D341Med (cell line): ENCODE results near the gene PRSS33.

Experiments
- DNase-seq: peaks from one replicate; pipeline ENCODE4 v3.0.0; 2012; ENCODE audit warnings: low spot score

PRSS33 gene

DNA sequence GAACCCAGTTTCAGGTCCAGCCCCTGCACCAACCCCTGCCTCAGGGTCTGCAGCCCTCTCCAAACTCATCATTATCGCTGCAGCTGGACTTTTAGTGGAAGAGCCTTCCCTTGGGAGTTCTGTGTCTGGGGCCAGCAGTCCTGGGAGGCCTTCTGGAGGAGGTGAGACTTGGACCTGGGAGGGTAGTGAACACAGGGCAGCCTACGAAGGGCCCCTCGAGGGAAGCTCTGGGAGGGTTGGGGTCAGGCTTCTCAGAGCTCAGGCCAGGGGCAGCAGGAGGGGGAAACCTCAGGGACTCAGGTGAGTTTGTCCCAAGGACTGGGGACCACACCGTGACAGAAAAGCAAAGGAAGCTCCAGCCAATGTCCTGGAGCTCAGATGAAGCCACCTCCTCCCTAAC, 46.2 kb downstream of the PRSS33 start:
- DNase-seq: no peak

DNA sequence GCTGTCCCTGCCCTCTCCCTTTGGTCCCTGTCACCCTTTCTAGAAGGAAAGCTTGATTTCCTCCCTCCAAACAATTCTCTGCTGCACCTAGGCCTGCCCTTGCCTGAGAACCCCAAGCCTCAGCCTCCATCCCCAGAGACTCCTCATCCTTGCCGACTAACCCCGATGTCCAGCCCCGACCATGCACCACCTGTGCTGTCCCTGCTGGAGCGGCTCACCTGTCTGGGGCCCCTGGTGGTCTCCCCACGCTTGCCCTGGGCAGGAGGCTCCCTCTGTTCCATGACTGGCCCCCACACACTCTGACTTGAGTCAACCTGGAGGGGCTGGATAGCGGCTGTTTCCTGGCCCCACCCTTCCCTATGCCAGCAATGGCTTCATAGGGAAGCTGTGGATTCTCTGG, 46.9 kb downstream of the PRSS33 start:
- no peak for DNase-seq

DNA sequence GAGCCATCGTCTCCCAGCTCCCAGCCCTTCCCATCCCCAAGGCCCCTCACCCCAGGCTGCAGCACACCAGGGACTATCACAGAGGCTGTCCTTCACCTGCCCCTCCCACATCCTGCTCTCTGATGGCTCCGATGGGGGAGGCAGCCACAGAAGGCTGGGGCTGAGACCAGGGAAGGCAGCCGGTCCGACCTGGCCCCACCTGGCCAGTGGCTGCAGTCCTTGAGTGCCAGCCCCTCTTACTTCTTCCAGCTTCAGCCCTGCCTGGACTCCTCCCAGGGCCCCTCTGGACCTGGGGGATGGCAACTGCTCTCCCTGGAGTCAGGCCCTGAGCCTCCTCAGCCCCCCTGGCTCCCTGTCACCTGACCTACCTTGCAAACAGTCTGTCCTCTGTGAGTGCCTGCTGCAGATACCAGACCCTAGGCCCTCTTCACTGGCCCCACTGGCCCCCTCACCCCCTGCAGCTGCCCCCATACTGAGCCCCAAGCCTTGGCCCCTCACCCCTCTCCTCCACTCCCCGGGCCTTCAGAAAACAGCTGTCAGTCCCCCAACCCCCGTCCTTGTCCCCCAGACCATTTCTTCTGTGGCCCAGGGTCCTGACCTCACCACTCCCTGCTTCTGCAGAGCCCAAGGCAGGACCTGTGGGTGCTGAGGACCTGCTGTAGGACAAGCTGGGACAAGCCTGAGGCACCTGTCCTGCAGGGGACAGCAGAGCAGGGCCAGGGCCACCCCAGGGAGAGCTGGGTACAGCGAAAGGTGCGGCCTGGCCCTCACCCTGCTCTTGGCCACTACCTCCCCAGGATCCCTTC, 47.5 kb downstream of the PRSS33 start:
- DNase-seq: no peak

DNA sequence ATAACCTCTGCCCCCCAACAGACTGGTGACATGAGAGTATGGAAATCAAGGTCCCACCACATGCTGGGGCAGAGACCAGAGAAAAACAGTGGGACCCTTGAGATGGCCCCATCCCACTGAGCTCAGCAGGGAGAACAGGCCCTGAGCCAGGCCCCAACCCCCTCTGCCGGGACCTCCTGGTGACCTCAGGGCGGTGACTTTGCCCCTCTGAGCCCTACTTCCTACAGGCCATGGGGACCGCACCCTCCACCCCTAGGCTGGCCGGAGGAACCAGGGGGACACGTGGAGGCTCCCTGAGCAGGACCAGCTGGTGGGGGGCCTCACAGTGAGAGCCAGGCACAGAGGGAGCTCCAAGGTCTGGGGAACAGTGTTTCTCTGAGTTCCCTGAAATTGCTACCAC, 48.7 kb downstream of the PRSS33 start:
- no peak for DNase-seq

DNA sequence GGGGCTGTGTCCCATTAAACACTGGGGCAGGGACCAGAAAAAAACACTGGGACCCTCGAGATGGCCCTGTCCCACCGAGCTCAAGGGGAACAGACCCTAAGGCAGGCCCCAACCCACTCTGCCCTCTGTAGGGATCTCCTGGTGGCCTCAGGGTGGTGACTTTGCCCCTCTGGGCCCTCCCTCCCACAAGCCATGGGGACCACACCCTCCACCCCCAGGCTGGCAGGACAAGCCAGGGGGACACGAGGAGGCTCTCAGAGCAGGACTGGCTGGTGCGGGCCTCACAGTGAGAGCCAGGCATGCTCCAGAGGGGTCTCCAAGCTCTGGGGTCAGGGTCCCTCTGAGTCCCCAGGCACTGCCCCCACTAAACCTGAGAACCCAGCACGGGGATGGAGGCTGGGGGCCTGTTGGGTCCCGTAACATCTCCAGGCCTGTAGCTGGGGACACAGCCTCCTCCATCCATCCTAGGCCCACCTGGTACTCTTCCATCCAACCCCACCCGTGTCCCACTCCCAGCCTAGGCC, 49.4 kb downstream of the PRSS33 start:
- no peak for DNase-seq

DNA sequence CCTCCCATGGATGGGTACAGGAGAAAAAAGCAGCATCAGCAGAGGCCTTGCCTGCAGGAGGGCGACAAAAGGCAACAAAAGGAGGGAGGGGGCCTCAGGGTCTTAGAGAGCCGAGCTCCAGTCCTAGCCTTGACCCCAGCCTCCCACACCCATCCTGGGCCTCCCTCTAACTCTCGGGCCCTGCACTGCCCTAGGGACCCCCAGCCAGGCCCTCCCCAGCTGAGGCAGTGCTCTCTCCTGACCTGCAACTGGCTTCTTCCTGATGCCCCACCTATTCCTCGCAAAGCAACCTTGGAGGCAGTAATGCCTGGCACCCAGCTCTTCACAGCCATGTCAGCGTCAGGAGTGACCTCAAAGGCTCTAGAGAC, 50.1 kb downstream of the PRSS33 start:
- no peak for DNase-seq

DNA sequence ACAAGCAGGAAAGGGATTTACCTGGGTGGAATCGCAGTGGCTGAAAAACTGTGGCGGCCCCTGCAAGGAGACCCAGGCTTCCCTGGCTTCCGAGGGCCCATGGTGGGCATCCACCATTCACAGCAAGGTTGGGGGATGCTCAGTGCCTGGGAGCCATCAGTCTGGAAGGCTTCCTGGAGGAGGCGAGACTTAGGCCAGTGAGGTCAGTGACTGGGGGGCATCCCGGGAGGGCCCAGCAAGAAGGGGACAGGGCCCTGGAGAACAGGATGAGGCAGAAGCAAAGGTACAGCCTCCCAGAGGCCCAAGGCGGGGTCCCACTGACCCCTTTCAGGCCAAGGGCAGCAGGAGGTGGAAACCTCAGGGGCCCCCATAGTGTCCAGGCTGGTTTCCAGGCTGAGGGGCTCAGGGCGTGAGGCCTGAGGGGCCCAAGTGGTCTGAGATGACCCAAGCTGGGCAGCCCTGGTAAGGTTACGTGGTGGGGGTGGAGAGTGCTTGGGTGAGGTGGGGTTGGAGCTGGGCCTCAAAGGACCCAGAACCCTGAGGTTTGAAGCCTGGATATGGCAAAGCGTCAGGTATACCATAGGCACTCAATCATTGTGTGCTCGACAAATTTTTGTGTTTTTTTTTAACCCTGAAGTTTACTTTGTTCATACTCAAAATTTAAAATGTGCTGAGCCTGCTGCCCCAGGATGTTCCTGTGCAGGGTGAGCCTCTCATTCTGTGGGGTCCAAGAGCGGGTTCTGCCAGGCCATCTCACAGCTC, 50.7 kb downstream of the PRSS33 start:
- no peak for DNase-seq

DNA sequence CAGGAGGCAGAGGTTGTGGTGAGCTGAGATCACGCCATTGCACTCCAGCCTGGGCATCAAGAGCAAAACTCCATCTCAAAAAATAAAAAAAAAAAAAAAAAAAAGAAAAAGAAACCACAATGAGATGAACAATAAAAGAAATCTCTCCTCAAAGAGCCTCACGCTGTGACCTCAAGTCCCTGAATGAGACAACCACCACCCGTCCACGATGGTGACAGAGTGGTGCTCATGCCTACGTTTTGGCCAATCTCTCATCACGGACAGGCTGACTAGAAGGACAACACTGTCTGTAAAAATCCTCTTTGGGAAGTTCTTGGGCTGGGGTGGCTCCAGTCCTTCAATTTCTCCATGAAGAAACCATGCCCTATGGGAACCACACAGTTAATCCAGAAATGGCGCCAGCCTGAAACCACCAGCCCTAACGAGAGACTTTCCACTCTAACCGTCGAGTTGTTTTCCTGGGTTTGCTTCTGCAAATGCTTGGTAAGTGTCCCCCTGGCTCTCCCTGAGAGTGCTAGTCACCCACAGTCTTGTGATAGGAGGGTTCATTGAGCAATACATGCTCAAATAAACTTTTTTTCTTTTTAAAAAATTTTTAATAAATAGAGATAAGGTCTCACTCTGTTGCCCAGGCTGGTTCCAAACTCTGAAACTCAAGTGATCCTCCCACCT, 52.4 kb downstream of the PRSS33 start:
- no peak for DNase-seq
